Measurements from ENCODE around the gene MSH3.
"Not testable (repeated sequence)": the region's sequence is repeated elsewhere in the genome, so short reads cannot be mapped to it uniquely, and the experiment has no call there.

MSH3 gene

DNA sequence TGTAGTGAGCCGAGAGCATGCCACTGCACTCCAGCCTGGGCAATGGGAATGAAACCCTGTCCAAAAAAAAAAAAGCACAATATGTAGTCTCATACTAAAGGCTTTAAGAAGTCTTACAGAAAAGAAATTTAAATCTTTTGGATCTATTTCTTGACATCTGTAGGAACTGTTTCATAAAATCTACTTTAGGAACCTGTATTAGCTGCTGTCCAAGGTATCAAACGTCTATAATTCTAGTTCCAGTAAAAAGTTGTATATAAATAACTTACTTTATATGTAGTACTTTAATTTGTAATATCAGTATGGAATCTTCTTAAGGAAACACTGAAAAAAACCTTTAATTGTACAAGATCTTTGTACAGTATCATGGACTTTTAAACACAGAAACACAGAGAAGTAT, 199.0 kb downstream of the MSH3 start:
- no peak for DNase-seq (ENCODE audit: low read depth)

- no peak for DNase-seq (ENCODE audit: low read depth)
Measured at GRCh38 chr5:80854583-80854982, 200.1 kb downstream of the MSH3 start.

DNA sequence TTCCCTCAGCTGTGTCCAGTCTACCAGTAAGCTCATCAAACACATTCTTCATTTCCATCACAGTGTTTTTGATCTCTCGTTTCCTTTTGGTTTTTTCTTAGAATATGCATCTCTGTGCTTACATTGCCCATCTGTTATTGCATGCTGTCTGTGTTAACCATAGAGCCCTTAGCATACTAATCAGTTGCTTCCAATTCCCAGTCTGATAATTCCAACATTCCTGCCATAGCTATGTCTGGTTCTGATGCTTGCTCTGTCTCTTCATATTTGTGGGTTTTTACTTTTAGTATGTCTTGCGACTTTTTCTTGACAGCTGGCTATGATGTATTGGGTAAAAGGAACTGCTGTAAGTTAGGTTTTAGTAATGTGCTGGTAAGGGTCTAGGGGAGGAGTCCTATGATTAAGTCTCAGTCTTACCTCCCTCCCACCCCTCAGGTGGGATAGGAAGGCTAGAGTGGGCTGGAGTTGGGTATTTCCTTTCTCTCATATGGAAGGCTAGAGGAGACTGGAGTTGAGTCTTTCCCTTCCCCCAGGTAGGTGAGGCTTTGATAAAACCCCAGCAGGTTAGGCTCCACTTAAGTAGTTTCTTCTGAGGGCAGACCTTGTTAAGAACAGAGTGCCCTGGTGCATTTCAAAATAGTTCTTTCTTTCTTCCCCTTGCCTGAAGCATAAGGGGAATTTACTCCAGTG, 206.6 kb downstream of the MSH3 start:
- no peak for DNase-seq (ENCODE audit: low read depth)

DNA sequence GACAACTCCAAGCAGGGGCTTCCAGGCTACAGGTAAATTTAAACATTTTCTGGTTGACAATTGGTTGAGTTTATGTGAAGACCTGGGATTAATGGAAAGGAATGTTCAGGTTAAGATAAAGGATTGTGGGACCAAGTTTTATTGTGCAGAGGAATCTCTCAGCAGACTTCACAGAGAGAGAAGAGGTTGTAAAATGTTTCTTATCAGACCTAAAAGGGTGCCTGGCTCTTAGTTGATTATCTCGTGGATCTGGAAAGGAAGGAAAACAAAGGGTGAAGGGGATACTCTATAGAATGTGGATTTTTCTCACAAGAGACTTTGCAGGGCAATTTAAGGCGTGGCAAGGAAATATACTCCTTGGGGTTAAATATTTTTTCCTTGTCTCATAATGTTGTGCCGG, 209.3 kb downstream of the MSH3 start:
- DNase-seq (ENCODE audit: low read depth) = no peak

DNA sequence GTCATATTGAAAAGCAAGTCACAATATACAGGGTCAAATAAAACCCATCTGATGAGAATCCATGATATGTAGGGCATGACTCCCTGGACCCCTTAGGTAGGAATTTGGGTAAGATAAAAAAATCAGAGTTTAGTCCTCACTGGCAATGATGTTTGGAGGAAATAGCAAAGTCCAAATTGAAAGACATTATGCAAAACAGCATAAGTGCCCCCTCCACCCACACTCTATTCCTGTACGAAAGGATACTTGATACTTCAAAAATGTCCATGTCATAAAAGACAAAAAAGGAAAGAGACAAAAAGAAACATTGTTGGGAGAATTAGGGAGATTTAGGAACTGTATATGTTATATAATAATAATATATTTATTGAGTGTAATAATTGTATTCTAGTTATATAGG, 209.7 kb downstream of the MSH3 start:
- no peak for DNase-seq (ENCODE audit: low read depth)

DNA sequence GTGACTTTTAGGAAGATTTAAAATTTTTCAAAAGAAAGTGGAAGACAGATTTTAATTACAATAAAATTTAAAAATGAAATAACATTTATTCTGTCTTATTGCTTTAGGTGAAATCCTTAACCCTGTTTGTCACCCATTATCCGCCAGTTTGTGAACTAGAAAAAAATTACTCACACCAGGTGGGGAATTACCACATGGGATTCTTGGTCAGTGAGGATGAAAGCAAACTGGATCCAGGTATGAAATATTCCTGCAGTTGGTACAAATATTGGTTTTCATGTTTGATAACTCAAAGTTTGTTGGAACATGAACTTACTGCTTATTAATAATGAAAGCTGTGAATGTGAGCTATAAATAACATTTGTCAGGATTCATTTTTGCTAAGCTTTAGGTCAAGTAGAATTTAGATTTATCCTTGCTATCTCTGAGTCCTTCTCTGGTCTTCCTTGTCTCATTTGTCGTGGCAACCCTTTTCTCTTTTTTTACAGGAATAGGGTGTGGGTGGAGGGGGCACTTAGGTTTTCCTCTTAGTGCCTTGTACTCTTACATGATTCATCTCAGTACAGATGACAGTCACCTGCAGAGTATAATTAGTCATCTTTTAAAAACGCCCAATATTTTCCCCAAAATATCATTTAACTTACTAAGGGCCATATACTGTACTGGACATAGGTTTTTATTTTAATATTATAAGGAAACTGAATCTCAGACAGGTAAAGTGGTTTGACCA, 210.4 kb downstream of the MSH3 start:
- peak; percentile 24 for DNase-seq (ENCODE audit: low read depth)

GRCh38 chr5:80865551-80865950, 211.1 kb downstream of the MSH3 start:
- no peak for DNase-seq (ENCODE audit: low read depth)

DNA sequence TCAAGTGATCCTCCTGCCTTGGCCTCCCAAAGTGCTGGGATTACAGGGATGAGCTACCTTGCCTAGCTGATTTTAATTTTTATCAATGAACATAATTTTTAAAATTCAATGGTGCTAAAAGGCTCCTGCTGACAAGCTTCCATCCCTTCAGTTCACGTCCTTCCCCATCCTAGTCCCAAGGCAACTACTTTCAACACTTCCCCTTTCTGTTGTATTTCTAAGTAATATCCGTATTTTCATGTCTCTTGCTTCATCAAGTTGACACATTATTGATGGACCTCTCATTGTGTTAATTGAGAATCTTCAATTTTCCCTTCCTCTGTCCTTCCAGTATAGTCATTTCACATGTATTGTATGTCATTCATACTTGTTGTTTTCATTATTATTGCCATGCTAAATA, 211.9 kb downstream of the MSH3 start:
- no peak for DNase-seq (ENCODE audit: low read depth)

DNA sequence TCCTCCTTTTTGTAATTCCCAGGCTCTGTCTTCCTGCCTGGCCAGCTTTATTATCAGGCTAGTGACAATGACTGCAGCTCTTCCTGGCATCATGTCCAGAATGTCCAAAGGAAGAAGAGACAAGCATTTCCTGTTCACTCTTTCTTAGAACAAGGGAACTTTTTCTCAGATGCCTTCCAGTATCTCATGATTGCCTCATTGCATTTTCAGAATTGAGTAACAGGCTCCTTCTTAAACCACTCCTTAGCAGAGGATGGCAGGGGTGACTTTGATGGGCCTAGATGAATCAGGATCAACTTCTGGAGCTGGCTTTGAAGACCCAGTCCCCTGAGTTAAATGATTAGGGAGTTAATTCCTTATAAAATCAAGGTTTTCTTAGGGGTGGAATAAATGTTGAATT, 212.8 kb downstream of the MSH3 start:
- DNase-seq (ENCODE audit: low read depth) = no peak

GRCh38 chr5:80870442-80870841, 216.0 kb downstream of the MSH3 start:
- no peak for DNase-seq (ENCODE audit: low read depth)

DNA sequence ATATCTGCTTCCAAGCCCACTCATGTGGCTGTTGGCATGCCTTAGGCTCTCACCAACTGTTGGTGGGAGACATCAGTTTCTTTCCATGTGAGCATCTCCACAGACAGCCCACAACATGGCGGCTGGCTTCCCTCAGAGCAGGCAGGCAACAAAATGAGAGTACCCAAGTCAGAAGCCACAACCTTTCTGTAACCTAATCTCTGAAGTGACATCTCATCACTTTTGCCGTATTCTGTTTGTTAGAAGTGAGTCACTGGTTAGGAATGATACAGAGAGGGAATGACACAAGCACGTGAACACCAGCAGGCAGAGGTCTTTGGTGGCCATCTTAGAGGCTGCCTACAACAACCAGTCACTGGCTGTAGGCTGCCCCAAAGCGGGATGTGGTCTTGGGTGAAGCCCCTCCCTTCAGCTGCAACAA, 217.1 kb downstream of the MSH3 start:
- peak; percentile 86 for DNase-seq (ENCODE audit: low read depth)

DNA sequence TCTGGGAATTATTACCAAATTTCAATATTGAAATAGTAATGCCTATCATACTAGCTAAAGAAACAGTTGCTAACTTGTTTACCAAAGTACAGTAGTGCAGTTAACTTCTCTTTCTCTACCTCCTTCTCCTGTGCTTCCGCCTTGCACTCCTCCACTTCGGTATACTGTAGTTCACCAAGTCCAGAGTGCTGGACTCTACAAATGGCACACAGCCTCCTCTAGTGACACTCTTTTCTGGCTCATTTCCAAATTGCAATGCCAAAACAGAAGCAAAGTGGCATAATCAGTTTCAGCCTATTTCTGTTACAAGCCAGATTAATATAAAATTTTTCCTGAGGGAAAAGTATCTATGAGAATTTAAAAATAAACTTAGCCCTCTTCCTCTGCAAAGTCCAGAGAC, 219.7 kb downstream of the MSH3 start:
- DNase-seq (ENCODE audit: low read depth) = no peak

DNA sequence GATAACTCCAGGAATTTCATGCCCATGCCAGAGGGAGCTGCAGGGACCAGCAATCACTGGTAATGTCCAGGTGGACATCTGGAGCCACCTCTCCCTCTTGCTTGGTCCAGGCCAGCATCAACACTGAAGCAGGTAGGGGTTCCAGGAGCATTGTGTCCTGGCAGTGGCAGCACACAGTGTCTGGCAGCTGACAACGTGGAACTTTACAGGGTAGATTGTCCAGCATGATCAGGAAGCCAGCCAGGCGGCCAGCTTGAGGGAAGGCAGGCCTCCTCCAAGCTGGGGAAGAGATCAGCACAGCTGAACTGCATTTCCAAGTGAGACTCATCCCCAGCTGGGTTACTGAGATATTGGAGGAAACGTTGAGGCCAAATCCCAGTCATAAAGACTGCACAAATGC, 223.1 kb downstream of the MSH3 start:
- DNase-seq (ENCODE audit: low read depth) = no peak

- no peak for DNase-seq (ENCODE audit: low read depth)
Measured at GRCh38 chr5:80881726-80882125, 227.3 kb downstream of the MSH3 start.

DNA sequence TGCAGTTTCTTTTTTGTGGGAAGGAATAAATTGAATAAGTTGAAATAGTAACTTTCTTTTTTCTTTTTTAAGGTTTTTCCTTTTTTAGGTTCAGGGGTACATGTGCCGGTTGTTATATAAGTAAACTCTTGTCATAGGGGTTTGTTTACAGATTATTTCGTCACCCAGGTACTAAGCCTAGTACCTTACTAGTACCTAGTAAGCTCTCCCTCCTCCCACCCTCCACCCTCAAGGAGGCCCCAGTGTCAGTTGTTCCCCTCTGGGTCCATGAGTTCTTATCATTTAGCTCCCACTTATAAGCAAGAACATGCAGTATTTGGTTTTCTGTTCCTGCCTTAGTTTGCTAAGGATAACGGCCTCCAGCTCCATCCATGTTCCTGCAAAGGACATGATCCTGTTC, 228.9 kb downstream of the MSH3 start:
- not testable (repeated sequence) for DNase-seq (ENCODE audit: low read depth)

GRCh38 chr5:80884086-80884813, 229.8 kb downstream of the MSH3 start:
- DNase-seq (ENCODE audit: low read depth) = no peak

GRCh38 chr5:80884929-80885328, 230.5 kb downstream of the MSH3 start:
- peak; percentile 70 for DNase-seq (ENCODE audit: low read depth)

GRCh38 chr5:80885396-80886000, 231.0 kb downstream of the MSH3 start:
- DNase-seq (ENCODE audit: low read depth) = no peak

DNA sequence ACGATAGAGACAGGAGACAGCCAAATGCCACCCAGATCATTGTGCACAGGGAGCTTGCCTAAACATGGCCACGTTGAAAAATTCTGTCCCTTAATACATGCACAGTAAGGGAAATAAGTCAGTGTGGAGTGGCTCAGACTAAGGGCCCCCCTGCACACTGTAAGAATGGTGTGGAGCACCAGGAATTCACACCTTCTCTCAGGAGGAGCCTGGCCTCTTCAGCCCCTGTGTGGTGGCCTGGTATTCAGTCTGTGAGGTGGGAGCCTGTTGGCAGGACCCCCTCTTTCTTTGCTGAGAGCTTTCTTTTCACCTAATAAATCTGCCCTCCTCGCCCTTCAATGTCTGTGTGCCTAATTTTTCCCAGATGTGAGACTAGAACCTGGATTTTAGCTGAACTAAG, 239.6 kb downstream of the MSH3 start:
- no peak for DNase-seq (ENCODE audit: low read depth)

DNA sequence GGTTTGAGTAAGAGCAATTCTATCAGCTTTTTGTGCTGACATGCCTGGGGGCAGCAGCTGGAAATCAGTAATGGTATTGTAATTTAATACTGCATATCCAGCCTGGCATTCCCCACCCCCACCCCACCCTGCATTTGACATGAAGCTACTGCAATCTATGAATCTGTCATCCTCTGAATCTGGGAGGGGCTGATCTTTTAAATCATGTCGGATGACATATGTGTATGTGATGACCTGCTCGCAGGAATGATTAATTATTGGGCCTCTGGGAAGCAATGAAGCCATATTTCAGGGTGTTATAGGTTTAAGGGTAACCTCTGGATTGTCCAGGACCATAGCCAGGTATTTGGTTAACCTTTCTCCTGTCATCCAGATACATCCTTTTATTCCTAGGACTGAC, 241.1 kb downstream of the MSH3 start:
- DNase-seq (ENCODE audit: low read depth) = no peak

DNA sequence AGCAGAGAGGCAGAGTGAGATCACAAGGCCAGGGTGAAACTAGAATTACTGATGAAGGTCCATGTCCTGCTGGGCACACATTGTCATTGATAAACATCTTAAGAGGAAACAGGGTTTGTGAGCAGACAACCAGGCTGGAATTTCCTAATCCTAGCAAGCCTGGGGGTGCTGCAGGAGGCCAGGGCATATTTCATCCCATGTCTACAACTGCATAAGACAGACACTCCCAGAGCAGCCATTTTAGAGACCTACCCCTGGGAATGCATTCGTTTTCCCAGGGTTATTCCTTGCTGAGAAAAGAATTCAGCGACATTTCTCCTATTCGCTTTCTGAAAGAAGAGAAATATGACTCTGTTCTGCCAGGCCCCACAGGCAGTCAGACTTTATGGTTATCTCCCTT, 248.2 kb downstream of the MSH3 start:
- DNase-seq (ENCODE audit: low read depth) = not testable (repeated sequence)

GRCh38 chr5:80904533-80905187, 250.2 kb downstream of the MSH3 start:
- DNase-seq (ENCODE audit: low read depth) = no peak
